SK-N-MC (cell line): ENCODE results near the gene ZDHHC6.

Experiments
- EZH2 ChIP-seq: fragments of 200-600 bp; sonication (generic); IDR thresholded peaks from one replicate; pipeline ENCODE4 v1.6.1; 2017; ENCODE audit warnings: antibody characterized with exemption
- FOXP2 ChIP-seq: optimal IDR thresholded peaks from 2 replicates; pipeline ENCODE3; 2011; ENCODE audit warnings: mild to moderate bottlenecking, moderate library complexity; ENCODE audit not compliant: insufficient read depth; ENCODE audit errors: extremely low read length, control extremely low read depth
- POLR2AphosphoS5 ChIP-seq: IDR thresholded peaks from 2 replicates; pipeline ENCODE4 v1.6.1; 2012; ENCODE audit warnings: mild to moderate bottlenecking, low read depth, low read length, borderline replicate concordance

- TF ChIP-seq EZH2 (no peak), POLR2AphosphoS5 (no peak), FOXP2 (no peak)
Measured at GRCh38 chr10:112490545-112490944, 43.8 kb upstream of the ZDHHC6 start.
